Colonic mucosa (tissue), 4 donors: ENCODE measurements around the gene DIP2A. TPM values are rescaled to one million over a fixed set of nuclear protein-coding genes. Genes with fewer than 3 reads are reported as not detected.
A peak's percentile ranks its signal among the peaks of the same experiment; 100 is the strongest.
"Not testable (repeated sequence)": the region's sequence is repeated elsewhere in the genome, so short reads cannot be mapped to it uniquely, and the experiment has no call there.

Experiments used
- DNase-seq: peaks from one replicate; pipeline ENCODE4 v3.0.0-alpha.2; 2020
- H3K27ac ChIP-seq: fragments of 200-600 bp; one replicate; pipeline ENCODE4 v1.8.0; 2021
- H3K27me3 ChIP-seq: fragments of 200-600 bp; one replicate; pipeline ENCODE4 v1.8.0; 2021
- H3K36me3 ChIP-seq: fragments of 200-600 bp; one replicate; pipeline ENCODE4 v1.8.0; 2021
- H3K4me1 ChIP-seq: fragments of 200-600 bp; one replicate; pipeline ENCODE4 v1.8.0; 2021; ENCODE audit warnings: mild to moderate bottlenecking
- H3K4me3 ChIP-seq: fragments of 200-600 bp; one replicate; pipeline ENCODE4 v1.8.0; 2021
- H3K9ac ChIP-seq, 2 donors: one replicate each; pipeline ENCODE4 v1.7.0; 2013; ENCODE audit warnings: control low read depth in 2 of 2, low read depth in 2 of 2, low read length in 2 of 2
- H3K9me3 ChIP-seq: fragments of 200-600 bp; one replicate; pipeline ENCODE4 v1.8.0; 2021
- intact Hi-C: fragments of 100-400 bp; cut with DNase I; formaldehyde crosslinking; loops from one replicate; pipeline ENCODE4 v1.14.1; 2022
- total RNA-seq, 2 donors: library from RNA; stranded (reverse); fragmentation: NEBNext Ultra II Directional in 1 of 2; extraction: Animal tissue kit (Norgen Biotek cat#: 25700) in 1 of 2; gene quantifications; one replicate each; pipeline ENCODE4 v1.2.1, GENCODE V29; 2021
- TF ChIP-seq, protein P1 (sequence below): fragments of 200-600 bp; IDR thresholded peaks from one replicate; pipeline ENCODE4 v1.8.0; 2022; ENCODE audit warnings: antibody characterized with exemption, mild to moderate bottlenecking
- donor health status: healthy.
- donor health status: DM: no; HTN: no; CAD: no.
- donor health status: DM: no; HTN: no; CAD: no.

Gene DIP2A
- total RNA-seq, 2 donors from 2014 or later, result 40.4 to 41.0 TPM

DNA sequence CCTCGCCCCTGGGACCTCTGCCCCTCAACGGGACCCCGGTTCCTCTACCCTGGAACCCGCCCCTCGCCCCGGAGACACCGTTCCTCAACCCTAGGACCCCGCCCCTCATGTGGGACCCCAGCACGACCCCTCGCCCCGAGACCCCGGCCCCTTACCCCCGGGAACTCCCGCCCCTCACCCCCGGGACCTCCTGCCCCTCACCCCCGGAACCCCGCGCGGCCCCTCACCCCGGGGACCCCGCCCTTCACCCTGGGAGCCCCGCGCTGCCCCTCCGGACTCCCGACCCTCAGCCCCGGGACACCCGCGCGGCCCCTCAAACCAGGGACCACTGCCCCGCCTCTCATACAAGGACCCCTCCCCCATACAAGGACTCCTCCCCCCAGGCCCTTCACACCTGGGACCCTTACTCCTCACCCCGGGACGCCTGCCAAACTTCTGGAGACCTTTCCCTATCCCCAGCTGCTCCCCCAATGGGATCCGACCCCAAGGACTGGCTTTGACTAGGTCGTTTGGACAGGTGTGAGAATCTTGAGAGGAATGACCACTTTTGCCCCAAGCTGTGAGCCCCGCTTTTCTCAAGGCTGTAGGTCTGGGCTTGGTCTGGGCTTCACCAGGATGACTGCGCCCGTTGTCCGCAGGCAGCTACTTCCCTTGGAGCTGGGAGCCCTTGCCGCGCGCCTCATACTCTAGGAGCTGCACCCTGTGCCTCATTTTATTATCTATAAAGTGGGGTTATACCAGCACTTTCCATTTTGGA lies 843 bp downstream of the DIP2A start:
- Histone ChIP-seq H3K4me1 (peaks cover 10% of the 10 kb centered on the region), H3K4me3 (peak overlapping the region; percentile 98), H3K9ac (peak overlapping the region; percentile 77 to 97), H3K9me3 (no peaks in the 10 kb centered on the region), H3K27me3 (no peaks in the 10 kb centered on the region), H3K27ac (peak overlapping the region; percentile 75), H3K36me3 (no peaks in the 10 kb centered on the region)
- TF ChIP-seq, protein P1, sequence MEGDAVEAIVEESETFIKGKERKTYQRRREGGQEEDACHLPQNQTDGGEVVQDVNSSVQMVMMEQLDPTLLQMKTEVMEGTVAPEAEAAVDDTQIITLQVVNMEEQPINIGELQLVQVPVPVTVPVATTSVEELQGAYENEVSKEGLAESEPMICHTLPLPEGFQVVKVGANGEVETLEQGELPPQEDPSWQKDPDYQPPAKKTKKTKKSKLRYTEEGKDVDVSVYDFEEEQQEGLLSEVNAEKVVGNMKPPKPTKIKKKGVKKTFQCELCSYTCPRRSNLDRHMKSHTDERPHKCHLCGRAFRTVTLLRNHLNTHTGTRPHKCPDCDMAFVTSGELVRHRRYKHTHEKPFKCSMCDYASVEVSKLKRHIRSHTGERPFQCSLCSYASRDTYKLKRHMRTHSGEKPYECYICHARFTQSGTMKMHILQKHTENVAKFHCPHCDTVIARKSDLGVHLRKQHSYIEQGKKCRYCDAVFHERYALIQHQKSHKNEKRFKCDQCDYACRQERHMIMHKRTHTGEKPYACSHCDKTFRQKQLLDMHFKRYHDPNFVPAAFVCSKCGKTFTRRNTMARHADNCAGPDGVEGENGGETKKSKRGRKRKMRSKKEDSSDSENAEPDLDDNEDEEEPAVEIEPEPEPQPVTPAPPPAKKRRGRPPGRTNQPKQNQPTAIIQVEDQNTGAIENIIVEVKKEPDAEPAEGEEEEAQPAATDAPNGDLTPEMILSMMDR, result no peak
- peak; percentile 56 for DNase-seq
- intact Hi-C loops, result no loop called here

DNA sequence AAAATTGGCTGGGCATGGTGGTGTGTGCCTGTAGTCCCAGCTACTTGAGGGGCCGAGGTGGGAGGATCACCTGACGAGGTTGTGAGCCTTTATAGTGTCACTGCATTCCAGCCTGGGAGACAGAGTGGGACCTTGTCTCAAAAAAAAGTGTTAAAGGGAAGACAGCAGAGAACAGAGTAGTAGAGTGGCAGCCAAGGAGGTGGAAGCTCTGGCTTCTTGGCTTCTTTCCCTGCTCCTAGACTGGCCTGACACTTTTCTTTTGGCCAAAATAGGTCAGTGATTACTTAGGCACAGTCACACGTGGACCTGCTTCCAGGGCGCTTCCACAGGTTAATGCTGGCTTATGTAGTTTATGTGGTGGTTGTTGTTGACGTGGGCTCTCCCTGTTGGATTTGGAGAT lies 3.2 kb downstream of the DIP2A start:
- no peak for DNase-seq
- Histone ChIP-seq H3K9ac (no peak overlapping the region), H3K36me3 (no peaks in the 10 kb centered on the region), H3K4me3 (no peak overlapping the region), H3K27me3 (no peaks in the 10 kb centered on the region), H3K4me1 (peaks cover 6% of the 10 kb centered on the region), H3K27ac (no peak overlapping the region), H3K9me3 (no peaks in the 10 kb centered on the region)
- intact Hi-C loops, result no loop called here
- TF ChIP-seq, protein P1, result no peak

DNA sequence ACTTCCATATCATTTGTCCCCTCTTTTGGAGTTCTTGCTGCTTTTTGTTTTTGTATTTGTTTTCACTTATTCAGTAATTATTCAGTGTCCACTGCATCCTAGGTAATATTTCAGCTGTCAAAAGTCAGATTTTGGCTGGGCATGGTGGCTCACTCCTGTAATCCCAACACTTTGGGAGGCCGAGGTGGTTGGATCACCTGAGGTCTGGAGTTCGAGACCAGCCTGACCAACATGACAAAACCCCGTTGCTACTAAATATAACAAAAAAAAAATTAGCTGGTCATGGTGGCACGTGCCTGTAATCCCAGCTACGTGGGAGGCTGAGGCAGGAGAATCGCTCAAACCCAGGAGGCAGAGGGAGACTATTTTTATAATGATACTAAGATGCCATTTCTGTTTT lies 6.5 kb downstream of the DIP2A start:
- H3K27me3 ChIP-seq, H3K36me3 ChIP-seq, H3K9ac ChIP-seq, intact Hi-C loops, H3K4me1 ChIP-seq, H3K9me3 ChIP-seq, H3K4me3 ChIP-seq, H3K27ac ChIP-seq, DNase-seq: not testable (repeated sequence)

DNA sequence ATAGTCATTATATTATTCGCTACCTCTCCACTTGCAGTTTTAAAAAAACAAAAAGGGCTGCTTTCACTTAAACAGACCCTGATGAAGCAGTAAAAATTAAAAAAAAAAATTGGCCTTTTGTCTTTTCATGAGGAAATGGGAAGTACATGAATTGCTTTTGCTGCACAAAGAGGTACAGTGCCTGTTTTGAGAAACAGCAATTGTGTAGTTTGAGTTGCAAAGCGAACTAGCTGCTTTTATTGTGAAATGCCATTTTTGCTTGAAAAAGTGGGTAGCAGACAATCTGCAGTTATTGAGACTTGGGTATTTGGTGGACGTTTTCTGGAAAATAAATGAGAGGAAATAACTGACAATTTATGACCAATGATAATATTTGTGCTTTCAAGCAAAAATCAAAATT lies 7.0 kb downstream of the DIP2A start:
- H3K9ac ChIP-seq, result no peak overlapping the region
- TF ChIP-seq, protein P1, result no peak
- H3K36me3 ChIP-seq, result no peaks in the 10 kb centered on the region
- no peak for DNase-seq
- no peaks in the 10 kb centered on the region for H3K9me3 ChIP-seq
- intact Hi-C loops, result no loop called here
- H3K4me3 ChIP-seq, result no peak overlapping the region
- H3K4me1 ChIP-seq, result no peaks in the 10 kb centered on the region
- H3K27me3 ChIP-seq, result no peaks in the 10 kb centered on the region
- H3K27ac ChIP-seq, result no peak overlapping the region

DNA sequence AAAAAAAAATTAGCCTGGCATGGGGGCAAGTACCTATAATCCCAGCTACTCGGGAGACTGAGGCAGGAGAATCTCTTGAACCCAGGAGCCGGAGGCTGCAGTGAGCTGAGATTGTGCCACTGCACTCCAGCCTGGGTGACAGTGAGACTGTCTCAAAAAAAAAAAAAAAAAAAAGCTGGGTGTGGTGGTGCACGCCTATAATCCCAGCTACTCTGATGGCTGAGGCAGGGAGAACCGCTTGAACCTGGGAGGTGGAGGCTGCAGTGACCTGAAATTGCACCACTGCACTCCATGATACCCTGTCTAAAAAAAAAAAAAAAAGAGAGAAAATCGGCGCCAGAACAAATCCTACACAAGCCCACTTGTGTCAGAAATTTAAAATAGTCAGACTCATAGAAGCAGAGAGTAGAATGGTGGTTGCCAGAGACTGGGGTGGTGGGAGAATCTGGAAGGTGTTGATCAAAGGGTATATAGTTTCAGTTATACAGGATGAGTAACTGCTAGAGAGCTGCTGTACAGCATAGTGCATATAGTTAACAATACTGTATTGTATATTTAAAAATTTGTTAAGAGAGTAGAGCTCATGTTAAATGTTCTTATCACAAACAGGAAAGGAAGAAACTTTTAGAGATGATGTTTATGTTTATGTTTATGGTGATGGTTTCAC lies 9.6 kb downstream of the DIP2A start:
- H3K27me3 ChIP-seq, result no peaks in the 10 kb centered on the region

More for the DNA sequence above, 9.6 kb downstream of the DIP2A start:
- DNase-seq, result no peak
- Histone ChIP-seq H3K4me1 (no peaks in the 10 kb centered on the region), H3K36me3 (no peaks in the 10 kb centered on the region), H3K4me3 (no peak overlapping the region), H3K9ac (no peak overlapping the region), H3K27ac (no peak overlapping the region), H3K9me3 (no peaks in the 10 kb centered on the region)
- TF ChIP-seq, protein P1, result no peak
- intact Hi-C loops, result no loop called here
